Activated CD8-positive, alpha-beta T cell treated with anti-CD3 and anti-CD28 coated beads for 36 hours (primary cell): Measurements from ENCODE around the gene SORCS2. TPM values are rescaled to one million over a fixed set of nuclear protein-coding genes. Genes with fewer than 3 reads are reported as not detected.

Experiments used
- ATAC-seq: fragments of 200-7000 bp; cut with Tn5 transposase; one replicate; pipeline ENCODE4 v1.10.0; 2021; ENCODE audit warnings: mild to moderate bottlenecking, moderate library complexity
- CTCF ChIA-PET: fragments of 350-600 bp; sonication (Branson Sonifier 250); formaldehyde crosslinking; loops from one replicate; lab custom pipeline; 2021; ENCODE audit warnings: antibody characterized with exemption; lab: Charles Lee
- POLR2A ChIA-PET: fragments of 350-600 bp; sonication (Branson Sonifier 250); formaldehyde crosslinking; loops from one replicate; lab custom pipeline; 2021; ENCODE audit warnings: antibody characterized with exemption; lab: Charles Lee
- DNase-seq: peaks from one replicate; pipeline ENCODE4 v3.0.0-alpha.2; 2020
- H3K27ac Mint-ChIP-seq: one replicate; pipeline ENCODE4 v1.8.0; 2021; ENCODE audit warnings: mild to moderate bottlenecking, mixed read lengths
- H3K27me3 Mint-ChIP-seq: one replicate; pipeline ENCODE4 v1.8.0; 2021; ENCODE audit warnings: mixed read lengths
- H3K36me3 Mint-ChIP-seq: one replicate; pipeline ENCODE4 v1.8.0; 2021; ENCODE audit warnings: low read depth, mixed read lengths
- H3K4me1 Mint-ChIP-seq: one replicate; pipeline ENCODE4 v1.8.0; 2021; ENCODE audit warnings: low read depth, mixed read lengths
- H3K4me3 Mint-ChIP-seq: one replicate; pipeline ENCODE4 v1.8.0; 2021; ENCODE audit warnings: mild to moderate bottlenecking, moderate library complexity, mixed read lengths
- H3K9me3 Mint-ChIP-seq: one replicate; pipeline ENCODE4 v1.8.0; 2021; ENCODE audit warnings: mixed read lengths
- intact Hi-C: fragments of 100-400 bp; cut with micrococcal nuclease; formaldehyde crosslinking; loops from one replicate; pipeline ENCODE4 v1.10.0; 2022
- total RNA-seq, 2 experiments: library from RNA; stranded (reverse); gene quantifications; one replicate each; pipeline ENCODE4 v1.2.3, GENCODE V29; 2021
- TF ChIP-seq, protein P1 (sequence below): fragments of 200-600 bp; IDR thresholded peaks from one replicate; pipeline ENCODE4 v1.8.0; 2022; ENCODE audit warnings: antibody characterized with exemption, mild to moderate bottlenecking

Gene SORCS2
- total RNA-seq, 2 experiments from 2014 or later = 0.05 TPM; not detected in 1

DNA sequence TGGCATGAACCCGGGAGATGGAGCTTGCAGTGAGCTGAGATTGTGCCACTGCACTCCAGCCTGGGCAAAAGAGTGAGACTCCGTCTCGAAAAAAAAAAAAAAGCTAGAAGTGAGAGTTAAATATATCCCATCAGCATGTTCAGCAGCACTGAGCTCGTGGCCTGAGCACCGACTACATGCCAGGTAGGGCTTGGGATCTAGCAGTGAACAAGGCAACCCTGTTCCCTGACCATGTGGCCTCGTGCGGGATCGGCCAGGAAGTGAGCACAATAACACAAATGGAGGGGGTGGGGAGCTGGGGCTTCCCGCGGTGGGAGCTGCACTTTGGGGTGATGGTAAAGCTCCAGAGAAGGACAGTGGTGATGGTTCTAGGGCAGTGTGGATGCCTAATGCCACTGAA is 436.1 kb downstream of the SORCS2 start:
- CTCF ChIA-PET = no interaction called here
- H3K4me3 Mint-ChIP-seq = no peak overlapping the region
- H3K36me3 Mint-ChIP-seq = no peaks in the 10 kb centered on the region
- peaks cover under 1% of the 10 kb centered on the region for H3K27me3 Mint-ChIP-seq
- DNase-seq (no peak), ATAC-seq (no peak)
- TF ChIP-seq, protein P1, sequence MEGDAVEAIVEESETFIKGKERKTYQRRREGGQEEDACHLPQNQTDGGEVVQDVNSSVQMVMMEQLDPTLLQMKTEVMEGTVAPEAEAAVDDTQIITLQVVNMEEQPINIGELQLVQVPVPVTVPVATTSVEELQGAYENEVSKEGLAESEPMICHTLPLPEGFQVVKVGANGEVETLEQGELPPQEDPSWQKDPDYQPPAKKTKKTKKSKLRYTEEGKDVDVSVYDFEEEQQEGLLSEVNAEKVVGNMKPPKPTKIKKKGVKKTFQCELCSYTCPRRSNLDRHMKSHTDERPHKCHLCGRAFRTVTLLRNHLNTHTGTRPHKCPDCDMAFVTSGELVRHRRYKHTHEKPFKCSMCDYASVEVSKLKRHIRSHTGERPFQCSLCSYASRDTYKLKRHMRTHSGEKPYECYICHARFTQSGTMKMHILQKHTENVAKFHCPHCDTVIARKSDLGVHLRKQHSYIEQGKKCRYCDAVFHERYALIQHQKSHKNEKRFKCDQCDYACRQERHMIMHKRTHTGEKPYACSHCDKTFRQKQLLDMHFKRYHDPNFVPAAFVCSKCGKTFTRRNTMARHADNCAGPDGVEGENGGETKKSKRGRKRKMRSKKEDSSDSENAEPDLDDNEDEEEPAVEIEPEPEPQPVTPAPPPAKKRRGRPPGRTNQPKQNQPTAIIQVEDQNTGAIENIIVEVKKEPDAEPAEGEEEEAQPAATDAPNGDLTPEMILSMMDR = no peak
- H3K27ac Mint-ChIP-seq = no peak overlapping the region
- H3K9me3 Mint-ChIP-seq = no peaks in the 10 kb centered on the region
- H3K4me1 Mint-ChIP-seq = no peaks in the 10 kb centered on the region
- POLR2A ChIA-PET = no interaction called here
- intact Hi-C loops = no loop called here

DNA sequence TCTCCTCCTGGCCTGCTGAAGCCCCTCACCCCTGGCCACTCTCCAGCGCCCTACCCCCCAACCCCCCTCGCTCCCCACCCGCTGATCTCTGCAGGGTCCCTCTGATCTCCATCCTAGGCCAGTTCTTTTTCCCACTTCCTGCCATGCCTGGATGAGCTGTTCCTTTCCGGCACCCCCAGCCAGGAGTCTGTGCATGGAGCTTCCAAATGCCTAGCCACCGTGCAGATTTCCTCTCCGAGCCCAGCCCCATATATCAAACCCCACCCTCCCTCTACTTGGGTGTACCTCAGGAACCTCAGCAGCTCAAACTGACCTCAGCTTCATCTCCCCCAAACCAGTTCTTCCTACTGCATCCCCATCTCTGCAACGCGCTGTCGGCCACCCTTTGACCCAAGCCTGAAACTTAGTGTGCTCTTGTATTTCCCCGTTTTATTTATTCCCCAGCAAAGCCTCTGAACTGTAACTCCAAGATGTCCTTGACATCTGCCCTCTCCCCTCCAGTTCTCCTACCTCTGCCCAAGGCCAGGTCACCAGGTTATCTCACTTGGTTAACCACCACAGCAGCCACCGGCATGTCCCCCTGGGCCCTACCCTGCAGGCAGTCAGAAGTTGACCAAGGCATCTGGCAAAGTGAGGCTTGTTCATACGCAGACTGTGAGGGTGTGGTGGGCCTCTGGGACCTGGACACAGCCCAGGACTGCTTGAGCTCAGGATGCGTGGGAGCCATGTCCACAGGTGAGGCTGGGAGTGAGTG is 437.3 kb downstream of the SORCS2 start:
- ChIA-PET CTCF (no interaction called here), POLR2A (no interaction called here)
- no peak for DNase-seq
- no peak overlapping the region for H3K4me3 Mint-ChIP-seq
- no peak for ATAC-seq
- H3K36me3 Mint-ChIP-seq = no peaks in the 10 kb centered on the region
- no peaks in the 10 kb centered on the region for H3K9me3 Mint-ChIP-seq
- H3K4me1 Mint-ChIP-seq = no peaks in the 10 kb centered on the region
- no peak overlapping the region for H3K27ac Mint-ChIP-seq
- no peaks in the 10 kb centered on the region for H3K27me3 Mint-ChIP-seq
- intact Hi-C loops = no loop called here
- TF ChIP-seq, protein P1 = no peak

DNA sequence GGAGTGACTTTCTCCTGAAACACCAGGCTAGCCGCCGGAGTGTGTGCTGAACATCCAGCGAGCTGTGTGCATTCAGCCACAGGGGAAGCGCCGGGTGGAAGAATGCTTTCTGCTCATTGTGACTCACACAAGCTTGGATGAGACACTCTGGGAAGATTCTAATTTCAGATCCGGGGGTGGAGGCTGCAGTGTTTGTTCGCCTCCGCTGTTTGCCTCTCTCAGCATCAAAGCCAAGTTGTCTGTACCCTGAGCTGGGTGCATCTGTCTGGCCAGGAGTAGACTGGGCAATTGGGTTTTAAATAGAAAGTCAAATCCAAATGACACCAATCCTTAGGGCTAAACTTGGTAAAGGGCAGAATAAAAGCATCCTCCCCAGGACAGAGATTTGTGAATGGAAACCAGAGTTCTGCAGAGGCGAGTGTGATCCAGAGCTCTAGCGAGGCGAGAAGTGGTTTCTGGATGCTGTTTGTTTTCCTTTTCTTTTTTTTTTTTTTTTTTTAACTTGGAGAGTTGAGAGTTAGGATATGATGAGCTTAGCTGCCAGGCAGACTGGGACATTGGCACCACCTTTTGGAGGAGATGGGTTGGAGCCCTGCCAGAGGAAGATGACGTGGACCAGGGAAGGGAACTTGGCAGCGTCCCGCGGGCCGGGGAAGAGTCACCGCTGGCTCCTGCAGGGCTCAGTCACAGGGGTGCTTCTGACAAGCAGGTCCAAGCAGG is 438.4 kb downstream of the SORCS2 start:
- DNase-seq (no peak), ATAC-seq (no peak)
- Mint-ChIP-seq H3K4me3 (no peak overlapping the region), H3K27ac (no peak overlapping the region), H3K36me3 (no peaks in the 10 kb centered on the region), H3K27me3 (no peaks in the 10 kb centered on the region), H3K4me1 (no peaks in the 10 kb centered on the region), H3K9me3 (no peaks in the 10 kb centered on the region)
- TF ChIP-seq, protein P1 = no peak
- POLR2A ChIA-PET = no interaction called here
- intact Hi-C loops = no loop called here
- CTCF ChIA-PET = no interaction called here

DNA sequence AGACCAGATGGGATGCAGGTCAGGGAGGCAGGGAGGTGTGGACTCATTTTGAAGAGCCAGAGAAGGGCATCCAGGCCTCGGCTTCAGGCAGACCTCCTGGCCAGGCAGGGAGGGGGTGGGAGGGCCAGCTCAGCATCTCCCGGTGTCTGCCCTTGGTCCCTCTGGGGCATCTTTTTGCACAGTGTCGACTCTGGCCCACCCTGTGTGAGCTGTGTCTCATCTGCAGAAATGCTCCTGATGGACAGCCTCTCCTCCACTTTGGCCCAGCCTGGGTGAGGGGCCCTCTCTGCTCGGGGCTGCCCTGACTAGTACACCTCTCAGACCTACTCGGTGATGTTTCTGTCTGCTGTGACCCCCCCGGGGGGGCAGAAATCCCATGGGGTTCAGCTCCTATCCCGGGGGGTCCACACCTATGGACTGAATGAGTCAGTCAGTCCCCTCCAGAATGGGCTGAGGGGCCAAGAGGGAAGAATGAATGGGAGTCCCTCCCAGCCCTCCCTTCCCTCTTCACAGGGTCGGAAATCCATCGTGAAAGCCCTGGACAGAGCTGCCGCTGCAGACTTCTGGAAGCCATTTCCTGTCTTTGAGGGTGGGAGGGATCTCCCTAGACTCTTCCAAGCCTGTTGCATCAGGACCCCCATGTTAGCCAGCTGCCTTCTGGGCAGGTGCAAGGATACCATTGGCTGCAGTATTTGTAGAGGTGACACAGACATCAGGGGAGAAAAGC is 439.1 kb downstream of the SORCS2 start:
- ChIA-PET CTCF (no interaction called here), POLR2A (no interaction called here)
- H3K27ac Mint-ChIP-seq = no peak overlapping the region
- no peaks in the 10 kb centered on the region for H3K27me3 Mint-ChIP-seq
- no peaks in the 10 kb centered on the region for H3K36me3 Mint-ChIP-seq
- intact Hi-C loops = no loop called here
- no peaks in the 10 kb centered on the region for H3K4me1 Mint-ChIP-seq
- no peak for DNase-seq
- H3K4me3 Mint-ChIP-seq = no peak overlapping the region
- TF ChIP-seq, protein P1 = no peak
- ATAC-seq = no peak
- no peaks in the 10 kb centered on the region for H3K9me3 Mint-ChIP-seq

DNA sequence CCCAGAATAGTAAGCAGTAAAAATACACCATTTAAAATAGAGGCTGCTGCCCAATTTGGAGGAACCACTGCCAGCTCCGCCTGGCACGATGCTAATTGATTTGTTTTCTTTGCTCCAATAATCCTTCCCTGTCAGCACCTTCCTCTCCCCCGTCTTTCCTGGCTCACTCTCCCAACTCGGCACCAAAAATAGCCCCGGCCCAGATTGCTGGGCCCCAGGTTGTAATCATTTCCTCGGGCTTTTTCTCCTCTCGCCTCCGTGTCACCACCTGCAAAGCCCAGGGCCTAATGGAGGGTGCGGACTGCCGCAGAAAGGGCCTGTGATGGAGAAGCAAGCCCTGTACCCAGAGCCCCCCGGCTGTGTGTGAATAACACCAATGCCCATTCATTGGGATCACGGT is 440.0 kb downstream of the SORCS2 start:
- H3K36me3 Mint-ChIP-seq = no peaks in the 10 kb centered on the region
- TF ChIP-seq, protein P1 = no peak
- no peak overlapping the region for H3K27ac Mint-ChIP-seq
- no peaks in the 10 kb centered on the region for H3K27me3 Mint-ChIP-seq
- no peaks in the 10 kb centered on the region for H3K9me3 Mint-ChIP-seq
- no peak for ATAC-seq
- POLR2A ChIA-PET = no interaction called here
- no peak for DNase-seq
- CTCF ChIA-PET = no interaction called here
- H3K4me3 Mint-ChIP-seq = no peak overlapping the region
- intact Hi-C loops = no loop called here
- H3K4me1 Mint-ChIP-seq = no peaks in the 10 kb centered on the region
